Panc1 (cell line): Measurements from ENCODE around the gene RCBTB2. TPM values are rescaled to one million over a fixed set of nuclear protein-coding genes. Genes with fewer than 3 reads are reported as not detected.

Experiments used
- ATAC-seq: fragments of 200-7000 bp; cut with Tn5 transposase; 2 replicates; pipeline ENCODE4 v1.9.1; 2020; ENCODE audit warnings: mild to moderate bottlenecking, moderate library complexity
- BruUV-seq: library from RNA; stranded (reverse); fragments of 400-500 nt; replicated peaks from 2 replicates; lab custom pipeline; 2021; lab: Mats Ljungman, UMichigan
- CTCF ChIA-PET: fragments of 300-600 bp; sonication (Branson Sonifier 250); formaldehyde crosslinking; loops from one replicate; lab custom pipeline; 2022; ENCODE audit warnings: antibody characterized with exemption; lab: Charles Lee
- POLR2A ChIA-PET: fragments of 300-600 bp; sonication (Branson Sonifier 250); formaldehyde crosslinking; loops from one replicate; lab custom pipeline; 2022; ENCODE audit warnings: antibody characterized with exemption; lab: Charles Lee
- DNase-seq: peaks from one replicate; pipeline ENCODE4 v3.0.0-alpha.2; 2010; ENCODE audit warnings: low read depth, low spot score
- H3K27ac ChIP-seq: 2 replicates; pipeline ENCODE4 v1.5.1; 2011; ENCODE audit warnings: mild to moderate bottlenecking, low read length, inconsistent platforms
- H3K27me3 ChIP-seq: fragments of 200-500 bp; sonication (Bioruptor generic); 2 replicates; pipeline ENCODE4 v1.6.0; 2014; ENCODE audit warnings: low read length, inconsistent platforms; ENCODE audit not compliant: control insufficient read depth, insufficient read depth
- H3K36me3 ChIP-seq: fragments of 200-500 bp; sonication (Bioruptor generic); 2 replicates; pipeline ENCODE4 v1.5.1; 2014; ENCODE audit warnings: inconsistent platforms, mild to moderate bottlenecking, low read length, moderate library complexity; ENCODE audit not compliant: control insufficient read depth, insufficient read depth
- H3K4me1 ChIP-seq: 2 replicates; pipeline ENCODE4 v1.5.1; 2011; ENCODE audit warnings: inconsistent platforms, mild to moderate bottlenecking, low read length, moderate library complexity; ENCODE audit not compliant: control insufficient read depth, insufficient read depth
- H3K4me3 ChIP-seq, 2 experiments: 2 replicates each; pipeline ENCODE4 v1.5.1; 2011 to 2012; ENCODE audit warnings: low read depth in 2 of 2, low read length in 2 of 2, mild to moderate bottlenecking in 2 of 2, inconsistent platforms in 1 of 2, moderate library complexity in 1 of 2
- H3K9me3 ChIP-seq: fragments of 200-500 bp; sonication (Bioruptor generic); 2 replicates; pipeline ENCODE4 v1.5.1; 2014; ENCODE audit warnings: low read depth, mild to moderate bottlenecking, inconsistent platforms, low read length, moderate library complexity; ENCODE audit not compliant: control insufficient read depth, insufficient read depth
- POLR2AphosphoS5 ChIP-seq: IDR thresholded peaks from 2 replicates; pipeline ENCODE4 v1.6.1; 2012; ENCODE audit warnings: mild to moderate bottlenecking, low read depth, low read length, moderate library complexity
- SIN3A ChIP-seq: IDR thresholded peaks from 2 replicates; pipeline ENCODE4 v1.6.1; 2012; ENCODE audit warnings: low read depth, mild to moderate bottlenecking, low read length, moderate library complexity, borderline replicate concordance; ENCODE audit not compliant: insufficient read depth
- TCF7L2 ChIP-seq: IDR thresholded peaks from 2 replicates; pipeline ENCODE4 v1.6.1; 2011; ENCODE audit warnings: mild to moderate bottlenecking, low read depth, low read length, inconsistent platforms
- in situ Hi-C: cut with HindIII; loops from 2 replicates; pipeline ENCODE4 v1.10.0; 2016; ENCODE audit warnings: low sequenced_read_pairs, low pct_unique_long_range_greater_than_20kb
- intact Hi-C: fragments of 100-400 bp; cut with micrococcal nuclease; formaldehyde crosslinking; loops from one replicate; pipeline ENCODE4 v1.10.0; 2022; ENCODE audit not compliant: unreplicated experiment
- total RNA-seq: library from RNA; stranded (reverse); gene quantifications from one replicate; pipeline ENCODE4 v1.2.1, GENCODE V29; 2021; ENCODE audit not compliant: unreplicated experiment
- TF ChIP-seq, protein P1 (sequence below): fragments of 450-650 bp; IDR thresholded peaks from 2 replicates; pipeline ENCODE4 v1.5.1; 2017; ENCODE audit warnings: mild to moderate bottlenecking
- TF ChIP-seq, protein P2 (sequence below), 2 experiments: IDR thresholded peaks; 2 replicates each; pipeline ENCODE4 v1.6.1; 2011 to 2012; ENCODE audit warnings: low read depth in 2 of 2, control low read depth in 1 of 2, low read length in 1 of 2, mild to moderate bottlenecking in 1 of 2, moderate library complexity in 1 of 2; ENCODE audit not compliant: insufficient read depth in 1 of 2

Gene RCBTB2
- total RNA-seq, 1 experiment from 2014 or later = 4.4 TPM

DNA sequence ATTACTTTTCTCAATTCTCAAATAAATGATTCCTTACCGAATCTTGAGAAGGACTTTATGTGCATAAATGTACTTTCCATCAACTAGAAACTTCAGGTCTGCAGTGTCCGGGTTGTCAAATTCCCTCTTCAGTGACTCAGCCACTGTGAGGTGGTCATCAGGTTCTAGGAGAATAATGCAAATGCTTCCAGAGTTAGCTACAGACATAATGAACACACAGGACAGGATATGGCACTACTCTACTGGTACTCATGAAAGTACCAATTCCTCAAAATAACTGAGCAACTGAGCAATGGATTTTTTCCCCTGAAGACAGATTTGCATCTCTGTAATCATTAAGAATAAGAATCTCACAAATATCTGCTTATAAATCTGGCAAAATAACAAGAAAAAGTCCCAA lies 31.2 kb downstream of the RCBTB2 start:
- intact Hi-C loops = no loop called here
- ChIA-PET CTCF (interaction anchor here (0.7 kb wide), 1 partner anchor 78 kb away, joined by 5 read pairs; no protein-coding TSS in a partner anchor), POLR2A (no interaction called here)

DNA sequence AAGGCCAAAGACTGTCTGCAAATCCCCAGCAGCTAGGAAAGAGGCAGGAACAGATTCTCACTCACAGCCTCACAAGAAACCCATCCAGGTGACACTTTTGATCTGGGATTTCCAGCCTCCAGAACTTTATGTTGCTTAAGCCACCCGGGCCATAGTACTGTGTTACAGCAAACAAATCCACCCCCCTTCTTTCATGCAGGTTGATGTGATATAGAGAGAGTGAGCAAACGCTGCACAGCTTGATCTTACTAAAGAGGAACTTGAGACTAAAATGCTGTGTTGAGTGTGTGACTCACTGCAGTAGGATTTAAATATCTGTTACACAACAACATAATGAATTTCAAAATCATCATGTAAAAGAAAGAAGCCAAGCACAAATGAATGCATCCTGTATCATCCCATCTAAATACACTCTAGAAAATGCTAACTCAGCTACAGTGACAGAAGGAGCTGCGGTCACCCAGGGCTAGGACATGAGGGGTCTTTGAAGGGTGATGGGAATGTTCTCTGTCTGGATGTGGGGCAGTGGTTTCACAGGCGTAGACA lies 32.2 kb downstream of the RCBTB2 start:
- ChIA-PET POLR2A (no interaction called here), CTCF (interaction anchor here (0.6 kb wide), 1 partner anchor 1605 kb away, joined by 3 read pairs; no protein-coding TSS in a partner anchor)
- no peak overlapping the region for H3K27ac ChIP-seq
- BruUV-seq = no TSS peak
- H3K9me3 ChIP-seq = no peaks in the 10 kb centered on the region
- DNase-seq (no peak), ATAC-seq (no peak)
- intact Hi-C loops (no loop called here), in situ Hi-C loops (no loop called here)
- H3K27me3 ChIP-seq = no peaks in the 10 kb centered on the region
- H3K36me3 ChIP-seq = no peaks in the 10 kb centered on the region
- no peaks in the 10 kb centered on the region for H3K4me1 ChIP-seq
- TF ChIP-seq, protein P1, sequence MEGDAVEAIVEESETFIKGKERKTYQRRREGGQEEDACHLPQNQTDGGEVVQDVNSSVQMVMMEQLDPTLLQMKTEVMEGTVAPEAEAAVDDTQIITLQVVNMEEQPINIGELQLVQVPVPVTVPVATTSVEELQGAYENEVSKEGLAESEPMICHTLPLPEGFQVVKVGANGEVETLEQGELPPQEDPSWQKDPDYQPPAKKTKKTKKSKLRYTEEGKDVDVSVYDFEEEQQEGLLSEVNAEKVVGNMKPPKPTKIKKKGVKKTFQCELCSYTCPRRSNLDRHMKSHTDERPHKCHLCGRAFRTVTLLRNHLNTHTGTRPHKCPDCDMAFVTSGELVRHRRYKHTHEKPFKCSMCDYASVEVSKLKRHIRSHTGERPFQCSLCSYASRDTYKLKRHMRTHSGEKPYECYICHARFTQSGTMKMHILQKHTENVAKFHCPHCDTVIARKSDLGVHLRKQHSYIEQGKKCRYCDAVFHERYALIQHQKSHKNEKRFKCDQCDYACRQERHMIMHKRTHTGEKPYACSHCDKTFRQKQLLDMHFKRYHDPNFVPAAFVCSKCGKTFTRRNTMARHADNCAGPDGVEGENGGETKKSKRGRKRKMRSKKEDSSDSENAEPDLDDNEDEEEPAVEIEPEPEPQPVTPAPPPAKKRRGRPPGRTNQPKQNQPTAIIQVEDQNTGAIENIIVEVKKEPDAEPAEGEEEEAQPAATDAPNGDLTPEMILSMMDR = no peak
- TF ChIP-seq, protein P2, sequence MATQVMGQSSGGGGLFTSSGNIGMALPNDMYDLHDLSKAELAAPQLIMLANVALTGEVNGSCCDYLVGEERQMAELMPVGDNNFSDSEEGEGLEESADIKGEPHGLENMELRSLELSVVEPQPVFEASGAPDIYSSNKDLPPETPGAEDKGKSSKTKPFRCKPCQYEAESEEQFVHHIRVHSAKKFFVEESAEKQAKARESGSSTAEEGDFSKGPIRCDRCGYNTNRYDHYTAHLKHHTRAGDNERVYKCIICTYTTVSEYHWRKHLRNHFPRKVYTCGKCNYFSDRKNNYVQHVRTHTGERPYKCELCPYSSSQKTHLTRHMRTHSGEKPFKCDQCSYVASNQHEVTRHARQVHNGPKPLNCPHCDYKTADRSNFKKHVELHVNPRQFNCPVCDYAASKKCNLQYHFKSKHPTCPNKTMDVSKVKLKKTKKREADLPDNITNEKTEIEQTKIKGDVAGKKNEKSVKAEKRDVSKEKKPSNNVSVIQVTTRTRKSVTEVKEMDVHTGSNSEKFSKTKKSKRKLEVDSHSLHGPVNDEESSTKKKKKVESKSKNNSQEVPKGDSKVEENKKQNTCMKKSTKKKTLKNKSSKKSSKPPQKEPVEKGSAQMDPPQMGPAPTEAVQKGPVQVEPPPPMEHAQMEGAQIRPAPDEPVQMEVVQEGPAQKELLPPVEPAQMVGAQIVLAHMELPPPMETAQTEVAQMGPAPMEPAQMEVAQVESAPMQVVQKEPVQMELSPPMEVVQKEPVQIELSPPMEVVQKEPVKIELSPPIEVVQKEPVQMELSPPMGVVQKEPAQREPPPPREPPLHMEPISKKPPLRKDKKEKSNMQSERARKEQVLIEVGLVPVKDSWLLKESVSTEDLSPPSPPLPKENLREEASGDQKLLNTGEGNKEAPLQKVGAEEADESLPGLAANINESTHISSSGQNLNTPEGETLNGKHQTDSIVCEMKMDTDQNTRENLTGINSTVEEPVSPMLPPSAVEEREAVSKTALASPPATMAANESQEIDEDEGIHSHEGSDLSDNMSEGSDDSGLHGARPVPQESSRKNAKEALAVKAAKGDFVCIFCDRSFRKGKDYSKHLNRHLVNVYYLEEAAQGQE (IDR thresholded peaks at IDR 0.05; ENCODE audit: insufficient read depth in 1 of 2, low read depth in 2 of 2, low read length in 1 of 2) = no peak
- no peak for TF ChIP-seq TCF7L2
- TF ChIP-seq SIN3A = no peak
- TF ChIP-seq POLR2AphosphoS5 = no peak
- H3K4me3 ChIP-seq = no peak overlapping the region

More for the DNA sequence above, 31.2 kb downstream of the RCBTB2 start:
- TF ChIP-seq, protein P2 (IDR thresholded peaks at IDR 0.05; ENCODE audit: insufficient read depth in 1 of 2, low read depth in 2 of 2, low read length in 1 of 2) = no peak
- no peak for TF ChIP-seq POLR2AphosphoS5
- TF ChIP-seq SIN3A = no peak
- TF ChIP-seq, protein P1 = no peak
- no peak for TF ChIP-seq TCF7L2
- BruUV-seq = no TSS peak
- Histone ChIP-seq H3K27ac (no peak overlapping the region), H3K36me3 (no peaks in the 10 kb centered on the region), H3K9me3 (no peaks in the 10 kb centered on the region), H3K4me1 (no peaks in the 10 kb centered on the region), H3K4me3 (no peak overlapping the region), H3K27me3 (no peaks in the 10 kb centered on the region)
- in situ Hi-C loops = no loop called here
- DNase-seq (no peak), ATAC-seq (no peak)
